Subcutaneous abdominal adipose tissue (tissue), 5 donors: ENCODE results near the gene DLG1.

Experiments used
- H3K27ac ChIP-seq: one replicate; pipeline ENCODE4 v1.7.0; 2013; ENCODE audit warnings: low read depth, mild to moderate bottlenecking, inconsistent platforms, low read length, moderate library complexity
- H3K27me3 ChIP-seq, 5 donors: one replicate each; pipeline ENCODE4 v1.7.0; 2013; ENCODE audit warnings: low read length in 5 of 5, inconsistent platforms in 1 of 5; ENCODE audit not compliant: control insufficient read depth in 5 of 5, insufficient read depth in 4 of 5
- H3K36me3 ChIP-seq, 5 donors: one replicate each; pipeline ENCODE4 v1.7.0; 2013; ENCODE audit warnings: low read length in 5 of 5; ENCODE audit not compliant: control insufficient read depth in 5 of 5, insufficient read depth in 5 of 5
- H3K4me1 ChIP-seq, 5 donors: one replicate each; pipeline ENCODE4 v1.7.0; 2013; ENCODE audit warnings: low read length in 5 of 5, mild to moderate bottlenecking in 3 of 5, moderate library complexity in 1 of 5; ENCODE audit not compliant: control insufficient read depth in 5 of 5, insufficient read depth in 5 of 5
- H3K4me3 ChIP-seq, 5 donors: one replicate each; pipeline ENCODE4 v1.7.0; 2013; ENCODE audit warnings: low read length in 5 of 5, low read depth in 1 of 5
- H3K9ac ChIP-seq, 5 donors: one replicate each; pipeline ENCODE4 v1.7.0; 2013; ENCODE audit warnings: low read length in 5 of 5, mild to moderate bottlenecking in 4 of 5, moderate library complexity in 3 of 5
- H3K9me3 ChIP-seq, 5 donors: one replicate each; pipeline ENCODE4 v1.7.0; 2013; ENCODE audit warnings: low read length in 5 of 5; ENCODE audit not compliant: control insufficient read depth in 5 of 5
- donor health status: healthy.
- donor health status: healthy.
- donor health status: healthy.
- donor health status: healthy.
- donor health status: healthy.

Gene DLG1

GRCh38 chr3:197337656-197338055, 39.2 kb upstream of the DLG1 start:
- no peak overlapping the region for H3K4me3 ChIP-seq
- no peaks in the 10 kb centered on the region for H3K9me3 ChIP-seq
- peaks cover 4 to 14% (median 11%) of the 10 kb centered on the region in 5 donors for H3K4me1 ChIP-seq
- H3K36me3 ChIP-seq, result no peaks in the 10 kb centered on the region
- no peak overlapping the region for H3K27ac ChIP-seq
- no peak overlapping the region for H3K9ac ChIP-seq
- no peaks in the 10 kb centered on the region for H3K27me3 ChIP-seq

GRCh38 chr3:197337214-197337613, 38.8 kb upstream of the DLG1 start:
- Histone ChIP-seq H3K27ac (no peak overlapping the region), H3K27me3 (no peaks in the 10 kb centered on the region), H3K36me3 (no peaks in the 10 kb centered on the region), H3K4me3 (no peak overlapping the region), H3K9me3 (no peaks in the 10 kb centered on the region), H3K4me1 (peaks cover 4 to 14% (median 11%) of the 10 kb centered on the region in 5 donors), H3K9ac (no peak overlapping the region)

- H3K4me3 ChIP-seq, result no peak overlapping the region
- H3K9me3 ChIP-seq, result no peaks in the 10 kb centered on the region
- H3K36me3 ChIP-seq, result no peaks in the 10 kb centered on the region
- peaks cover 4 to 14% (median 11%) of the 10 kb centered on the region in 5 donors for H3K4me1 ChIP-seq
- no peak overlapping the region for H3K27ac ChIP-seq
- no peak overlapping the region for H3K9ac ChIP-seq
- H3K27me3 ChIP-seq, result no peaks in the 10 kb centered on the region
Observed at GRCh38 chr3:197336348-197336747, 37.9 kb upstream of the DLG1 start.

GRCh38 chr3:197335428-197336132, 37.2 kb upstream of the DLG1 start:
- H3K9me3 ChIP-seq, result no peaks in the 10 kb centered on the region

GRCh38 chr3:197333901-197334639, 35.7 kb upstream of the DLG1 start:
- Histone ChIP-seq H3K27me3 (no peaks in the 10 kb centered on the region), H3K4me1 (peaks cover 0 to 6% (median 0%) of the 10 kb centered on the region in 5 donors), H3K9ac (no peak overlapping the region), H3K4me3 (no peak overlapping the region), H3K27ac (no peak overlapping the region), H3K9me3 (no peaks in the 10 kb centered on the region), H3K36me3 (no peaks in the 10 kb centered on the region)

More at GRCh38 chr3:197335428-197336132, 37.2 kb upstream of the DLG1 start:
- no peaks in the 10 kb centered on the region for H3K27me3 ChIP-seq
- H3K4me3 ChIP-seq, result no peak overlapping the region
- no peak overlapping the region for H3K27ac ChIP-seq
- no peak overlapping the region for H3K9ac ChIP-seq
- peaks cover 4 to 14% (median 11%) of the 10 kb centered on the region in 5 donors for H3K4me1 ChIP-seq
- H3K36me3 ChIP-seq, result no peaks in the 10 kb centered on the region

GRCh38 chr3:197331131-197331530, 32.7 kb upstream of the DLG1 start:
- H3K27me3 ChIP-seq, result no peaks in the 10 kb centered on the region
- H3K36me3 ChIP-seq, result no peaks in the 10 kb centered on the region
- H3K9ac ChIP-seq, result no peak overlapping the region
- no peak overlapping the region for H3K4me3 ChIP-seq
- H3K27ac ChIP-seq, result no peak overlapping the region
- no peaks in the 10 kb centered on the region for H3K9me3 ChIP-seq
- H3K4me1 ChIP-seq, result peaks cover 0 to 6% (median 0%) of the 10 kb centered on the region in 5 donors

- Histone ChIP-seq H3K9ac (peak overlapping the region in 1 of 5 donors; percentile 20), H3K27ac (no peak overlapping the region), H3K36me3 (no peaks in the 10 kb centered on the region)
Observed at GRCh38 chr3:197329382-197329781, 31.0 kb upstream of the DLG1 start.

GRCh38 chr3:197328198-197328597, 29.8 kb upstream of the DLG1 start:
- Histone ChIP-seq H3K4me1 (no peaks in the 10 kb centered on the region), H3K27me3 (no peaks in the 10 kb centered on the region), H3K4me3 (no peak overlapping the region), H3K36me3 (no peaks in the 10 kb centered on the region), H3K9ac (no peak overlapping the region), H3K27ac (no peak overlapping the region), H3K9me3 (no peaks in the 10 kb centered on the region)

More at GRCh38 chr3:197329382-197329781, 31.0 kb upstream of the DLG1 start:
- no peaks in the 10 kb centered on the region for H3K27me3 ChIP-seq
- H3K9me3 ChIP-seq, result no peaks in the 10 kb centered on the region
- H3K4me3 ChIP-seq, result no peak overlapping the region
- no peaks in the 10 kb centered on the region for H3K4me1 ChIP-seq

GRCh38 chr3:197327701-197328100, 29.3 kb upstream of the DLG1 start:
- Histone ChIP-seq H3K9ac (no peak overlapping the region), H3K27ac (no peak overlapping the region), H3K4me3 (no peak overlapping the region), H3K4me1 (no peaks in the 10 kb centered on the region), H3K27me3 (no peaks in the 10 kb centered on the region), H3K9me3 (no peaks in the 10 kb centered on the region), H3K36me3 (no peaks in the 10 kb centered on the region)

GRCh38 chr3:197325773-197326172, 27.4 kb upstream of the DLG1 start:
- Histone ChIP-seq H3K36me3 (no peaks in the 10 kb centered on the region), H3K4me3 (no peak overlapping the region), H3K9me3 (peaks cover 0 to 3% (median 0%) of the 10 kb centered on the region in 5 donors), H3K9ac (no peak overlapping the region), H3K27me3 (no peaks in the 10 kb centered on the region), H3K4me1 (no peaks in the 10 kb centered on the region), H3K27ac (no peak overlapping the region)
